HepG2 (cell line): ENCODE measurements around the gene PRKAR1A. TPM values are rescaled to one million over a fixed set of nuclear protein-coding genes. Genes with fewer than 3 reads are reported as not detected.

ENCODE experiments used
- ATAC-seq: fragments of 200-7000 bp; cut with Tn5 transposase; 3 replicates; pipeline ENCODE4 v1.9.1; 2020; ENCODE audit warnings: mild to moderate bottlenecking, moderate library complexity
- BruUV-seq: library from RNA; stranded (reverse); fragments of 400-500 nt; replicated peaks from 2 replicates; lab custom pipeline; 2021; lab: Mats Ljungman, UMichigan
- CTCF ChIA-PET: fragments of 300-600 bp; formaldehyde crosslinking; extraction: SDS; loops from one replicate; lab custom pipeline; 2021; ENCODE audit warnings: low total read pairs, inconsistent platforms, low intra/inter-chr PET ratio; lab: Yijun Ruan, JAX
- POLR2A ChIA-PET: fragments of 350-600 bp; sonication (Branson Sonifier 250); formaldehyde crosslinking; loops from one replicate; lab custom pipeline; 2020; ENCODE audit warnings: antibody characterized with exemption, inconsistent platforms; lab: Yijun Ruan, JAX
- DNase-seq: peaks from one replicate; pipeline ENCODE4 v3.0.0-alpha.2; 2015; ENCODE audit warnings: low spot score
- FAIRE-seq: peaks from 3 replicates; lab custom pipeline; 2011; peaks lifted over from hg19 to GRCh38; lab: Jason Lieb, UNC
- H2AFZ ChIP-seq: one replicate; pipeline ENCODE4 v1.6.1; 2011; ENCODE audit warnings: low read length, inconsistent platforms
- H3K27ac ChIP-seq: fragments of 300-600 bp; 3 replicates; pipeline ENCODE4 v1.8.0; 2011; ENCODE audit warnings: mixed run types, mild to moderate bottlenecking, mixed read lengths, low read length, inconsistent platforms; ENCODE audit not compliant: insufficient read depth; ENCODE audit errors: extremely low read length
- H3K27me3 ChIP-seq, 2 experiments: fragments of 200-600 bp in 1 of 2; 2 replicates in 1 of 2; 3 replicates in 1 of 2; pipeline versions ENCODE4 v1.6.0 to v1.8.0; 2011; ENCODE audit warnings: low read length in 2 of 2, mild to moderate bottlenecking in 2 of 2, moderate library complexity in 2 of 2, inconsistent platforms in 1 of 2; ENCODE audit not compliant: insufficient read depth in 2 of 2, control insufficient read depth in 1 of 2
- H3K36me3 ChIP-seq, 2 experiments: fragments of 200-600 bp in 1 of 2; replicated peaks in 1 of 2; 2 replicates in 1 of 2; 3 replicates in 1 of 2; pipeline versions ENCODE4 v1.5.1 to v1.8.0; 2011; ENCODE audit warnings: low read length in 2 of 2, inconsistent platforms in 1 of 2; ENCODE audit not compliant: insufficient read depth in 2 of 2, control insufficient read depth in 1 of 2
- H3K4me1 ChIP-seq: 2 replicates; pipeline ENCODE4 v1.5.1; 2012; ENCODE audit warnings: low read length, inconsistent platforms; ENCODE audit not compliant: insufficient read depth
- H3K4me2 ChIP-seq: 2 replicates; pipeline ENCODE4 v1.6.0; 2011; ENCODE audit warnings: low read depth, low read length, inconsistent platforms
- H3K4me3 ChIP-seq, 3 experiments: fragments of 200-600 bp in 1 of 3; sonication (generic), shearing (Covaris generic) in 1 of 3; replicated peaks in 1 of 3; 2 replicates each; pipeline ENCODE4 v1.5.1; 2011 to 2016; ENCODE audit warnings: low read length in 3 of 3, inconsistent platforms in 2 of 3, low read depth in 2 of 3, mild to moderate bottlenecking in 2 of 3, control low read depth in 1 of 3, mixed read lengths in 1 of 3; ENCODE audit not compliant: insufficient read depth in 1 of 3
- H3K79me2 ChIP-seq: one replicate; pipeline ENCODE4 v1.6.1; 2011; ENCODE audit warnings: low read length, inconsistent platforms; ENCODE audit not compliant: insufficient read depth
- H3K9ac ChIP-seq: 2 replicates; pipeline ENCODE4 v1.6.0; 2011; ENCODE audit warnings: mild to moderate bottlenecking, low read depth, low read length, inconsistent platforms; ENCODE audit not compliant: insufficient read depth
- H3K9me3 ChIP-seq: 2 replicates; pipeline ENCODE4 v1.5.1; 2012; ENCODE audit warnings: mild to moderate bottlenecking, low read length
- H4K20me1 ChIP-seq: 2 replicates; pipeline ENCODE4 v1.6.0; 2011; ENCODE audit warnings: inconsistent platforms, mild to moderate bottlenecking, low read length, moderate library complexity; ENCODE audit not compliant: insufficient read depth
- CREB1 ChIP-seq, 2 experiments: fragments of 450-650 bp in 1 of 2; IDR thresholded peaks; 2 replicates each; pipeline ENCODE4 v1.6.1; 2016 to 2017; ENCODE audit warnings: control low read depth in 1 of 2, mild to moderate bottlenecking in 1 of 2, missing compliant biosample characterization in 1 of 2, missing genetic modification characterization in 1 of 2
- ETV5 ChIP-seq: IDR thresholded peaks from 2 replicates; pipeline ENCODE4 v1.6.1; 2018; ENCODE audit warnings: missing biosample characterization, missing genetic modification reagents, inconsistent platforms, borderline replicate concordance
- HOMEZ ChIP-seq: IDR thresholded peaks from 2 replicates; pipeline ENCODE4 v1.6.1; 2016; ENCODE audit warnings: low read depth
- KDM2A ChIP-seq: sonication (generic); formaldehyde crosslinking; IDR thresholded peaks from 2 replicates; pipeline ENCODE4 v1.4.0; 2020; ENCODE audit warnings: low read depth, missing genetic modification reagents, borderline replicate concordance
- NR2C2 ChIP-seq: sonication (generic); formaldehyde crosslinking; IDR thresholded peaks from 2 replicates; pipeline ENCODE4 v1.4.0; 2020; ENCODE audit warnings: missing genetic modification reagents, mild to moderate bottlenecking, moderate library complexity, borderline replicate concordance
- RCOR2 ChIP-seq: IDR thresholded peaks from 2 replicates; pipeline ENCODE4 v1.6.1; 2016; ENCODE audit warnings: missing biosample characterization, missing genetic modification reagents
- RERE ChIP-seq: IDR thresholded peaks from 2 replicates; pipeline ENCODE4 v1.6.1; 2016; ENCODE audit warnings: low read depth, missing genetic modification reagents, missing compliant biosample characterization
- ZNF331 ChIP-seq: sonication (generic); formaldehyde crosslinking; IDR thresholded peaks from 2 replicates; pipeline ENCODE4 v1.4.0; 2020; ENCODE audit warnings: missing genetic modification reagents
- ZNF441 ChIP-seq: sonication (generic); formaldehyde crosslinking; IDR thresholded peaks from 2 replicates; pipeline ENCODE4 v1.7.0; 2021; ENCODE audit warnings: missing genetic modification reagents, borderline replicate concordance
- ZNF710 ChIP-seq: sonication (generic); formaldehyde crosslinking; IDR thresholded peaks from 2 replicates; pipeline ENCODE4 v1.5.0; 2020; ENCODE audit warnings: mild to moderate bottlenecking, missing genetic modification reagents, borderline replicate concordance
- WGBS: methylation state at CpG from one replicate; pipeline ENCODE4 v1.1.6; 2017; ENCODE audit warnings: low lambda C conversion rate; 5-methylcytosine and 5-hydroxymethylcytosine counted together
- in situ Hi-C: cut with HindIII; loops from 2 replicates; pipeline ENCODE4 v1.10.0; 2017; ENCODE audit warnings: low pct_unique_long_range_greater_than_20kb; ENCODE audit not compliant: extremely low pct_ligation_motif_present
- intact Hi-C: fragments of 100-400 bp; cut with micrococcal nuclease; formaldehyde crosslinking; loops from one replicate; pipeline ENCODE4 v1.10.0; 2022; ENCODE audit not compliant: unreplicated experiment
- polyA plus RNA-seq, 8 experiments: library from polyadenylated mRNA; depleted of rRNA in 3 of 8; stranded (reverse) in 7 of 8; unstranded in 1 of 8; fragments of >200 nt; fragmentation: Illumina TruSeq in 4 of 8; extraction: Trizol in 4 of 8; gene quantifications; 2 replicates each; pipeline versions ENCODE4 v1.2.1 to v1.2.3, GENCODE V29; 2011 to 2016; ENCODE audit warnings: low read depth in 4 of 8, missing spikeins in 1 of 8, mixed read lengths in 1 of 8; ENCODE audit not compliant: insufficient read depth in 1 of 8
- total RNA-seq, 5 experiments: library from RNA; depleted of rRNA; stranded (reverse); fragments of >200 nt; fragmentation: Illumina TruSeq; extraction: Trizol; gene quantifications; 2 replicates each; pipeline ENCODE4 v1.2.3, GENCODE V29; 2016; ENCODE audit warnings: low read depth in 1 of 5

PRKAR1A gene
- total and polyA plus RNA-seq, 2 of the 13 experiments (the other 11 are each of a cell fraction or from before 2014, with no cell fraction given), result 265 to 266 TPM

- no peak for TF ChIP-seq RERE (CRISPR knock-in tag)
These were observed 67.1 kb downstream of the PRKAR1A start (continued) for GRCh38 chr17:68579194-68579927.

- Histone ChIP-seq H3K36me3 (no peaks in the 10 kb centered on the region), H2AFZ (no peak overlapping the region), H3K27ac (peak overlapping the region; percentile 61), H3K9ac (peak overlapping the region; percentile 31; the same call in 1 of the 2 replicates), H3K27me3 (no peaks in the 10 kb centered on the region), H4K20me1 (no peaks in the 10 kb centered on the region), H3K4me1 (peaks cover 51% of the 10 kb centered on the region), H3K9me3 (no peaks in the 10 kb centered on the region), H3K4me2 (peak overlapping the region; percentile 64), H3K4me3 (no peak overlapping the region; a peak in 1 of 6 replicates), H3K79me2 (no peaks in the 10 kb centered on the region)
- ATAC-seq, result peak; percentile 72
- peak; percentile 88 for DNase-seq
- intact Hi-C loops, result no loop called here
- TSS peak; percentile 73 for BruUV-seq
- ChIA-PET POLR2A (interaction anchor here (1.1 to 2.4 kb wide), 11 partner anchors 10 to 241 kb away, joined by 4 to 22 read pairs (median 8); partner anchors contain the start of genes FAM20A, PRKAR1A and WIPI1), CTCF (no interaction called here)
- 6% methylated on average over 6 of the region's 6 CpGs for WGBS
- peak; percentile 72 for FAIRE-seq
- in situ Hi-C loops, result no loop called here
- TF ChIP-seq CREB1 (IDR thresholded peaks at IDR 0.05) (no peak), CREB1 (CRISPR knock-in tag; IDR thresholded peaks at IDR 0.05) (peak; percentile 69), ZNF441 (CRISPR knock-in tag) (0 out of 2 replicates have a peak, but pooled peaks have one; percentile 44), HOMEZ (CRISPR knock-in tag) (peak; percentile 76), RCOR2 (peak; percentile 78), ZNF331 (CRISPR knock-in tag) (peak; percentile 96), KDM2A (CRISPR knock-in tag) (peak; percentile 73), NR2C2 (CRISPR knock-in tag) (peak; percentile 65), ZNF710 (CRISPR knock-in tag) (peak; percentile 79; the same call in 1 of the 2 replicates), ETV5 (CRISPR knock-in tag) (peak; percentile 53; the same call in 1 of the 2 replicates)
These were observed 68.1 kb downstream of the PRKAR1A start for GRCh38 chr17:68580236-68580770.
